ENCODE data around the gene BEX5.
"Not testable (repeated sequence)": the region's sequence is repeated elsewhere in the genome, so short reads cannot be mapped to it uniquely, and the experiment has no call there.

The BEX5 gene

GRCh38 chrX:102155806-102156179 lies at the start of gene BEX5:
BEX5 (minus strand) TSS chrX:102155977; CDS start chrX:102154265, 1,712 bp downstream.
- DNase-seq: peak; percentile 67

GRCh38 chrX:102185967-102186720 lies 30.4 kb upstream of the BEX5 start:
- DNase-seq: no peak

- no peak for DNase-seq
Observed at GRCh38 chrX:102154900-102155805, 624 bp downstream of the BEX5 start.

GRCh38 chrX:102154218-102154860 lies 1.4 kb downstream of the BEX5 start:
- DNase-seq: no peak

- not testable (repeated sequence) for DNase-seq
Observed at GRCh38 chrX:102142274-102142673, 13.5 kb downstream of the BEX5 start, which contains the start of gene TCEAL6. TCEAL6 (minus strand) TSS chrX:102142481.

GRCh38 chrX:102141631-102142030 lies 14.1 kb downstream of the BEX5 start:
- not testable (repeated sequence) for DNase-seq

DNA sequence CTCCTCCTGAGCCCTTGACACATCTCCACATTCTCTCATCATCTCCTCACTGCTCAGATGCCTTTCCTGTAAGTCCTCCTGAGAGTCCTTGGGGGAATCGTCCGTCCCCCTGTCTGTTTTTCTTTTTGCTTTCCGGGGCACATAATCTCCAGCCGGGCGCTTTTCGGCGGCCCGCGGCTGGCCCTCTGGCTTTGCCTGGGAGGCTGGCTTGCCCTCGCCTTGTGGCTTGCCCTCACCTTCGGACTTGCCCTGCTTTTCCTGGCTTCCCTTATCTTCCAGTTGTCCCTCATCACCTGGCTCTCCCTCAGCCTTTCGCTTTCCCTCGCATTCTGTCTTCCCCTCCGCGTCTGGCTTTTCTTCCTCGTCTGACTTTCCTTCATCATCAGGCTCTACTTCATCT lies 14.9 kb downstream of the BEX5 start:
- DNase-seq: not testable (repeated sequence)

GRCh38 chrX:102138064-102138463 lies 17.7 kb downstream of the BEX5 start:
- DNase-seq: no peak

GRCh38 chrX:102129473-102129872 lies 26.3 kb downstream of the BEX5 start:
- DNase-seq: no peak

- no peak for DNase-seq
Observed at GRCh38 chrX:102126863-102127262, 28.9 kb downstream of the BEX5 start.

DNA sequence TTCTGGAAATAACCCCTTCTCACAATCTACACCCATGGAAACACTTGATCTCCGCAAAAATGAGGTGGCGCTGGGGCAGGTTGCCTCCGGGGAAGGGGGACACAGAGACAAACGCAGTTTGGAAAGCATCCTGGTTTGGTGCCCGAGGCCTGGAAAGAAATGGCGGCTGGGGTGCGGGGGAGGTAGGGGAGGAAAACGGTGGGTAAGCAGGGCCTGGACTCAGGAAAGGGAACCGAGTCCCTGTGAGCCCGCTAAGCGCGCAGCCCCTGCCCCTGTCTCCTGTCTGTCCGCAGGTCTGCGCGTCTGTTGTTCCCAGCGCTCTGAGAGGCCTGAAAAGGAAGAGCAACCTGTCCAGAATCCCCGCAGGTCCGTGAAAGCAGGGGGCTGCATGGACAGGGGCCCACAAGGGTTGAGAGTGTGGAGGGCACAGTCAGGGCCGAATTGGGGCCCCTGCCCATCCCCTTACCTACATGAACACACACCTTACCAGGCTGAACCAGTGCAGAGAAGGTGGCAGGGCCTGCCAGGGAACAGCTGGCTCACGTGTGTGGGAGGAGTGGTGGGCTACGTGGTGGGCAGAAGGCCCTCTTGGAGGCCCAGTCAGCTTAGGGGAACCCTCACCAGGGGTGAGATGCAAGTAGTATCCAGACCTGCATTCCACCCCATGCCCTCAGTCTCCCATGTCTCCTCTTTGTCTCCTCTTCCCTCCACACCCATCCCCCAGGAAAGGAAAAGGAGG lies 29.5 kb downstream of the BEX5 start:
- not testable (repeated sequence) for DNase-seq

DNA sequence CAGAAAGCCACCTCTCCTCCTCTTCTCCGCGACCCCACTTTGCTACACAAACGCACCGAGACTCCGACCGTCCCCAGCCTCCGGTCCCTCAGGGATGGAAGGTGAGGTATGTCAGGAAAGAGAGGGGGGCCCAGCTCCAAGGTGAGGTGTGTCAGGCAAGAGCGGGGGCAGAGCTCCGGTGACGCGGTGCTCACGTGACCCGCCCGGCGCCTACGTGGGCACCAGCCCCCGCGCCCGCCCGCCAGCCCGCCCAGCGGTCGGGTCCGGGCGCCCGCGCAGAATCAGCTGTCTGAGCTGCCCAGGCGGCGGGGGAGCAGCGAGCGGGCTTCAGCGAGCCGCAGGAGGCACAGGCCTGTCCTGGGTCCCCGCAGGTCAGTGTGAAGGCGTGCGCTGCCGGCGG lies 30.3 kb downstream of the BEX5 start, which contains the start of gene TCEAL2:
Gene TCEAL2, plus strand, starts transcription at position 244 of the 400 bp plus-strand sequence. CDS start 1,152 bp downstream, outside the sequence.
- DNase-seq: not testable (repeated sequence)

- DNase-seq: not testable (repeated sequence)
Observed at GRCh38 chrX:102125014-102125413, 30.8 kb downstream of the BEX5 start.

DNA sequence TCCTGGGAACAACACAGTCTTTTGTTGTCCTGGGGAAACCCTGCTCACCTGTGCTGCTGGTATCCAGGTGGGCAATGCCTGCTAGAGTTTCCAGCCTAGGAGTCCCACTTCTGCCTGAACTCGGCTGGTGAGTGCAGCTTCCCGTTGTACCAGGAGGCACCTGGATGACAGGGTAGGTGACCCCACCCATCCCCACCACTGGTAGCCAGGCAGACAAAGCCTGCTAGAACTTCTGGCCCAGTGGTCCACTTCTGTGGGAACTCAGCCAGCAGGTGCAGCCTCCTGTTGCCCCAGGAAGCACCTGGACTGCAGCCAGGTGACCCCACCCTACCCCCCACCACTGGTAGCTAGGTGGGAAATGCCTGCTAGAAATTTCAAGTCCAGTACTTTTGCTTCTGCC lies 40.0 kb downstream of the BEX5 start:
- no peak for DNase-seq

GRCh38 chrX:102113367-102113766 lies 42.4 kb downstream of the BEX5 start:
- no peak for DNase-seq
